ENCODE measurements around the gene KIF1C. TPM values are rescaled to one million over a fixed set of nuclear protein-coding genes. Genes with fewer than 3 reads are reported as not detected.

Gene KIF1C
- total RNA-seq, 3 donors from 2014 or later (not counting 1 experiment from before 2014, with no cell fraction given) = 17.1 to 28.6 (median 22.2) TPM

GRCh38 chr17:4970273-4970672 lies 27.5 kb upstream of the KIF1C start:
- Mint-ChIP-seq H3K4me1 (peaks cover 10 to 12% of the 10 kb centered on the region in 2 donors), H3K27me3 (ENCODE audit: low read depth in 2 of 2) (no peaks in the 10 kb centered on the region), H3K9me3 (no peaks in the 10 kb centered on the region), H3K27ac (peak overlapping the region in 1 of 2 donors; percentile 19), H3K4me3 (peak overlapping the region; percentile 56), H3K36me3 (no peaks in the 10 kb centered on the region)
- Histone ChIP-seq H3K4me1 (ENCODE audit: control insufficient read depth, insufficient read depth, low read length) (peaks cover 36% of the 10 kb centered on the region), H3K9me3 (ENCODE audit: control insufficient read depth, insufficient read depth, low read length) (no peaks in the 10 kb centered on the region), H3K27ac (ENCODE audit: low read length) (no peak overlapping the region), H3K4me3 (ENCODE audit: low read length) (no peak overlapping the region), H3K36me3 (ENCODE audit: control insufficient read depth, insufficient read depth, low read length) (peaks cover 34% of the 10 kb centered on the region), H3K27me3 (ENCODE audit: control insufficient read depth, insufficient read depth, low read length) (no peaks in the 10 kb centered on the region)
- WGBS (ENCODE audit: insufficient coverage) = 98% methylated on average over 8 of the region's 8 CpGs
- DNase-seq = no peak
- intact Hi-C loops (cut with micrococcal nuclease) = no loop called here
- TF ChIP-seq, protein P1, sequence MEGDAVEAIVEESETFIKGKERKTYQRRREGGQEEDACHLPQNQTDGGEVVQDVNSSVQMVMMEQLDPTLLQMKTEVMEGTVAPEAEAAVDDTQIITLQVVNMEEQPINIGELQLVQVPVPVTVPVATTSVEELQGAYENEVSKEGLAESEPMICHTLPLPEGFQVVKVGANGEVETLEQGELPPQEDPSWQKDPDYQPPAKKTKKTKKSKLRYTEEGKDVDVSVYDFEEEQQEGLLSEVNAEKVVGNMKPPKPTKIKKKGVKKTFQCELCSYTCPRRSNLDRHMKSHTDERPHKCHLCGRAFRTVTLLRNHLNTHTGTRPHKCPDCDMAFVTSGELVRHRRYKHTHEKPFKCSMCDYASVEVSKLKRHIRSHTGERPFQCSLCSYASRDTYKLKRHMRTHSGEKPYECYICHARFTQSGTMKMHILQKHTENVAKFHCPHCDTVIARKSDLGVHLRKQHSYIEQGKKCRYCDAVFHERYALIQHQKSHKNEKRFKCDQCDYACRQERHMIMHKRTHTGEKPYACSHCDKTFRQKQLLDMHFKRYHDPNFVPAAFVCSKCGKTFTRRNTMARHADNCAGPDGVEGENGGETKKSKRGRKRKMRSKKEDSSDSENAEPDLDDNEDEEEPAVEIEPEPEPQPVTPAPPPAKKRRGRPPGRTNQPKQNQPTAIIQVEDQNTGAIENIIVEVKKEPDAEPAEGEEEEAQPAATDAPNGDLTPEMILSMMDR (IDR thresholded peaks at IDR 0.05) = no peak
- ATAC-seq = no peak

DNA sequence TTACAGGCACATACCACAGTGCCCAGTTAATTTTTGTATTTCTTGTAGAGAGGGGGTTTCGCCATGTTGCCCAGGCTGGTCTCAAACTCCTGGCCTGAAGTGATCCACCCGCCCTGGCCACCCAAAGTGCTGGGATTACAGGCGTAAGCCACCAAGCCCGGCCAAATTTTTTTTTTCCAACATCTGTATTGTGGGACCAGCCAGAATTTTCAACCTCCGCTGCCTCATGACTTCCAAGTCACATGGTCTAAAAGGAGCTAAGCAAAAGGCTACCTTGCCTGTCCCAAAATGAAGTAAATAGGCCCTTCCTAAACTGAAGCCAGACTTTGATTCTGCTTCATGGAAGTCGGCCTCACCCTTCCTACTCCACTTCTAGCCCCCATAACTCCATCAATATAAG lies 25.9 kb upstream of the KIF1C start:
- DNase-seq (no peak), ATAC-seq (no peak)
- Mint-ChIP-seq H3K36me3 (no peaks in the 10 kb centered on the region), H3K4me1 (peaks cover 0 to 14% of the 10 kb centered on the region in 2 donors), H3K4me3 (peak overlapping the region; percentile 37), H3K27ac (no peak overlapping the region), H3K27me3 (ENCODE audit: low read depth in 2 of 2) (no peaks in the 10 kb centered on the region), H3K9me3 (no peaks in the 10 kb centered on the region)
- TF ChIP-seq, protein P1 (IDR thresholded peaks at IDR 0.05) = no peak
- Histone ChIP-seq H3K36me3 (ENCODE audit: control insufficient read depth, insufficient read depth, low read length) (peaks cover 42% of the 10 kb centered on the region), H3K4me1 (ENCODE audit: control insufficient read depth, insufficient read depth, low read length) (peaks cover 23% of the 10 kb centered on the region), H3K9me3 (ENCODE audit: control insufficient read depth, insufficient read depth, low read length) (no peaks in the 10 kb centered on the region), H3K4me3 (ENCODE audit: low read length) (no peak overlapping the region), H3K27ac (ENCODE audit: low read length) (no peak overlapping the region), H3K27me3 (ENCODE audit: control insufficient read depth, insufficient read depth, low read length) (no peaks in the 10 kb centered on the region)
- 97% methylated on average over 6 of the region's 6 CpGs for WGBS (ENCODE audit: insufficient coverage)
- intact Hi-C loops (cut with micrococcal nuclease) = no loop called here

DNA sequence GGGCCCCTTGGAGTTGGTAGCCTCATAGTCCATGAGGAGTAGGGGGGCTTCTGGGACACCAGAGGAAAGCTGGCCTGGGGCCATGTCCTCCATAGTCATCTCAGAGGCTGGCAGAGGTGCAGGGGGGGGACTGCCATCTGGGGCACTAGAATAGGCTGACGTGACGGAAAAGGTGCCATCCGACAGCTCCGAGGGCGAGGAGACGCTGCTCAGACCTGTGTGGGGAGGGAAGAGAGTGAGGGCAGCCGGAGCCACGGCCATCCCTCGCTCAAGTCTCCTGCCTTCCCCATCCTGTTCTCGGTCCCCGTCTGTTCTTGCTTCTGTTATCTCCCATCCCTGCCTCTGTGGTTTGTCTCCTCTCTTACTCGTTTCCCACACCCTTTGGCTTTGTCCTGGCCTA lies 25.4 kb upstream of the KIF1C start:
- H3K36me3 ChIP-seq (ENCODE audit: control insufficient read depth, insufficient read depth, low read length) = peaks cover 47% of the 10 kb centered on the region
- intact Hi-C loops (cut with micrococcal nuclease) = no loop called here
- H3K9me3 Mint-ChIP-seq = no peaks in the 10 kb centered on the region
- TF ChIP-seq, protein P1 (IDR thresholded peaks at IDR 0.05) = no peak
- no peaks in the 10 kb centered on the region for H3K9me3 ChIP-seq (ENCODE audit: control insufficient read depth, insufficient read depth, low read length)
- no peaks in the 10 kb centered on the region for H3K27me3 Mint-ChIP-seq (ENCODE audit: low read depth in 2 of 2)
- H3K4me3 ChIP-seq (ENCODE audit: low read length) = no peak overlapping the region
- peaks cover 0 to 14% of the 10 kb centered on the region in 2 donors for H3K4me1 Mint-ChIP-seq
- H3K36me3 Mint-ChIP-seq = no peaks in the 10 kb centered on the region
- no peaks in the 10 kb centered on the region for H3K27me3 ChIP-seq (ENCODE audit: control insufficient read depth, insufficient read depth, low read length)
- ATAC-seq (no peak), DNase-seq (no peak)
- H3K4me1 ChIP-seq (ENCODE audit: control insufficient read depth, insufficient read depth, low read length) = peaks cover 21% of the 10 kb centered on the region
- H3K4me3 Mint-ChIP-seq = no peak overlapping the region
- no peak overlapping the region for H3K27ac Mint-ChIP-seq
- 96% methylated on average over 12 of the region's 12 CpGs for WGBS (ENCODE audit: insufficient coverage)
- no peak overlapping the region for H3K27ac ChIP-seq (ENCODE audit: low read length)

GRCh38 chr17:4972752-4973151 lies 25.0 kb upstream of the KIF1C start:
- Histone ChIP-seq H3K36me3 (ENCODE audit: control insufficient read depth, insufficient read depth, low read length) (peaks cover 52% of the 10 kb centered on the region), H3K4me1 (ENCODE audit: control insufficient read depth, insufficient read depth, low read length) (peaks cover 21% of the 10 kb centered on the region), H3K9me3 (ENCODE audit: control insufficient read depth, insufficient read depth, low read length) (no peaks in the 10 kb centered on the region), H3K4me3 (ENCODE audit: low read length) (no peak overlapping the region), H3K27ac (ENCODE audit: low read length) (no peak overlapping the region), H3K27me3 (ENCODE audit: control insufficient read depth, insufficient read depth, low read length) (no peaks in the 10 kb centered on the region)
- DNase-seq (no peak), ATAC-seq (no peak)
- H3K9me3 Mint-ChIP-seq = no peaks in the 10 kb centered on the region
- TF ChIP-seq, protein P1 (IDR thresholded peaks at IDR 0.05) = no peak
- H3K4me3 Mint-ChIP-seq = no peak overlapping the region
- 98% methylated on average over 12 of the region's 12 CpGs for whole genome bisulfite sequencing (ENCODE audit: insufficient coverage)
- H3K27ac Mint-ChIP-seq = peak overlapping the region in 1 of 2 donors; percentile 48
- no peaks in the 10 kb centered on the region for H3K36me3 Mint-ChIP-seq
- no peaks in the 10 kb centered on the region for H3K27me3 Mint-ChIP-seq (ENCODE audit: low read depth in 2 of 2)
- H3K4me1 Mint-ChIP-seq = peaks cover 0 to 14% of the 10 kb centered on the region in 2 donors
- intact Hi-C loops (cut with micrococcal nuclease) = no loop called here

Measured in natural killer cell (primary cell).